GM12874 (cell line): ENCODE measurements around the gene PIGT.

Source experiments
- TF ChIP-seq, protein P1 (sequence below): IDR thresholded peaks from 2 replicates; pipeline ENCODE4 v1.5.1; 2011; ENCODE audit warnings: low read depth, mild to moderate bottlenecking, control low read depth, low read length, moderate library complexity; ENCODE audit not compliant: insufficient read depth

The PIGT gene

DNA sequence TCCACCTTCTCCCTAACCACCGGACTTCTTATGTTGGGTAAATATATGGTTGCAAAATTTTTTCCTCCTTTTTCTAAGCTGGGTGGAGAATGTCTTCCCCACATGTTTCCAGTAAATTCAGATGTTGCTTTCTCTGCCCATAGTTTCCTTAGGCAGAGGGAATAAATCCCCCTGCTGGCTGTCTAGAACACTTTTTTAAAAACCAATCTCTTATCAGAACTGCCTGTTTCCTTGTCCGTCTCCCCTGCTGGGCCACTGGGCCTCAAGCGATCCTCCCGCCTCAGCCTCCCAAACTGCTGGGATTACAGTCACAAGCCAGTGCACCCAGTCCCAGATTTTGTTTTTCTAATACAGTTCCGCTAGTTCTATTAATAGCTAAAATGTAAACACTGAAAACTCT is 43.7 kb downstream of the PIGT start:
- TF ChIP-seq, protein P1, sequence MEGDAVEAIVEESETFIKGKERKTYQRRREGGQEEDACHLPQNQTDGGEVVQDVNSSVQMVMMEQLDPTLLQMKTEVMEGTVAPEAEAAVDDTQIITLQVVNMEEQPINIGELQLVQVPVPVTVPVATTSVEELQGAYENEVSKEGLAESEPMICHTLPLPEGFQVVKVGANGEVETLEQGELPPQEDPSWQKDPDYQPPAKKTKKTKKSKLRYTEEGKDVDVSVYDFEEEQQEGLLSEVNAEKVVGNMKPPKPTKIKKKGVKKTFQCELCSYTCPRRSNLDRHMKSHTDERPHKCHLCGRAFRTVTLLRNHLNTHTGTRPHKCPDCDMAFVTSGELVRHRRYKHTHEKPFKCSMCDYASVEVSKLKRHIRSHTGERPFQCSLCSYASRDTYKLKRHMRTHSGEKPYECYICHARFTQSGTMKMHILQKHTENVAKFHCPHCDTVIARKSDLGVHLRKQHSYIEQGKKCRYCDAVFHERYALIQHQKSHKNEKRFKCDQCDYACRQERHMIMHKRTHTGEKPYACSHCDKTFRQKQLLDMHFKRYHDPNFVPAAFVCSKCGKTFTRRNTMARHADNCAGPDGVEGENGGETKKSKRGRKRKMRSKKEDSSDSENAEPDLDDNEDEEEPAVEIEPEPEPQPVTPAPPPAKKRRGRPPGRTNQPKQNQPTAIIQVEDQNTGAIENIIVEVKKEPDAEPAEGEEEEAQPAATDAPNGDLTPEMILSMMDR = 0 out of 2 replicates have a peak, but pooled peaks have one; percentile 18

DNA sequence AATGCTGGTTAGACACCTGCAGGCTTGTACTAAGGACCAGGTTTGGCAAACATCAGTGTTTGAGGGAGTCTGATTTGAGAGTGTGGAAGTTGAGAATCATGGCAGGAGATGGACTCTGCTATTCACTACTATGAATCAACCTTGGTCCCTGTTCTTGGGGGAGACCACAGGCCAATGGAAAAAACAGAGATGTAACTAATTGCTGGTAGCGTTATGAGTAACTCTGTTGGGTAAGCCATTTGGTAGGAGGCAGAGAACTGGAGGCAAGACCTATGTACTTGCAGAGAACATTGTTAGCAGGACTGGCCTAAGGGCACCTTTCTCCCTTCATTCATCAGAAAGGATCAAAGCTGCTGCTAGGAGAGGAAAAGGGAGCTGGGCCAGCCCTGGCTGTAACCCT is 45.3 kb downstream of the PIGT start:
- TF ChIP-seq, protein P1 = no peak

DNA sequence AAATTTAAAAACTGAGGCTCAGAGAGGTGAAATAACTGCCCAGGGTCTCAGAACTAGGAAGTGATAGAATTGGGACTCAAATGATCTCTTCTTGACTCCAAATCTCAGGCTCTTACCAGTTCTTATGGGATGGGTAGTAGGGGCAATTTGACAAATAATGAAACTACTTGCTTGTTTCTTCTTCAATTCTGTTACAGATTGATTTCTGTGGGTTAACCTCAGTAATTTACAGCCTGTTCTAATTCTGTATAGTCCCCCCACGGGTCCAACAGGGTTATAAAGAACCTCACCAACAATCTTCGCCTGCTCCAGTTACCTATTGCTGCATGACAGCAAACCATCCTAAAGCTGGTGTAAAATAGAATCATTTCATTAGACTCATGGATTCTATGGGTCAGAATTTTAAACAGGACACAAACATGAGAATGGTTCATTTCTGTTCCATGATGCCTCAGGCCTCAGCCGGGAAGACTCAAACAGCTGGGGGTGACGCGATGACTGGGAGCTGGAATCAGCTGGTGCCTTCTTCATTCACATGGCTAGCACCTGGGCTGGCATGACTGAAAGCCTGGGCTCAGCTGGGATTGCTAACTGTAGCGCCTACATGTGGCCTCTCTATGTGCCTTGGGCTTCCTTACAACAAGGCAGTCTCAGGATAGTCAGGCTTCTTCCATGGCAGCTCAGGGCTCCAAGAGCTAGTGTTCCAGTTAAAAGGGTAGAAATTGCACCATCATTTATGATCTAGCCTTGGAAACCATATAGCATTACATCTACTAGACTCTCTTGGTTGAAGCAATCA is 47.0 kb downstream of the PIGT start:
- TF ChIP-seq, protein P1 = no peak

DNA sequence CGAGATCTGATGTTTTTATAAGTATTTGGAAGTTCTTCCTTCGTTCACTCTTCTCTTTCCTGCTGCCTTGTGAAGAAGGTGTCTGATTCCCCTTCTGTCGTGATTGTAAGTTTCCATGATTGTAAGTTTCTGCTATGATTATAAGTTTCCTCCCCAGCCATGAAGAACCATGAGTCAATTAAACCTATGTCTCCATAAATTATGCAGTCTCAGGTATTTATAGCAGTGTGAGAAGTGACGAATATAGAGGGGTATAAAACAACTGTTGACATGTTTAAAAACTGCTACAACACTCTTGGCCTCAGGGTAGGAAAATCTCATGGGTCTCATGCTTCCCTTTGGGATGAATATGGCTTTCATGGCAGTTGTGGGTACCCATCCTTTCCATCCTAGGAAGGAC is 47.8 kb downstream of the PIGT start:
- TF ChIP-seq, protein P1 = no peak

DNA sequence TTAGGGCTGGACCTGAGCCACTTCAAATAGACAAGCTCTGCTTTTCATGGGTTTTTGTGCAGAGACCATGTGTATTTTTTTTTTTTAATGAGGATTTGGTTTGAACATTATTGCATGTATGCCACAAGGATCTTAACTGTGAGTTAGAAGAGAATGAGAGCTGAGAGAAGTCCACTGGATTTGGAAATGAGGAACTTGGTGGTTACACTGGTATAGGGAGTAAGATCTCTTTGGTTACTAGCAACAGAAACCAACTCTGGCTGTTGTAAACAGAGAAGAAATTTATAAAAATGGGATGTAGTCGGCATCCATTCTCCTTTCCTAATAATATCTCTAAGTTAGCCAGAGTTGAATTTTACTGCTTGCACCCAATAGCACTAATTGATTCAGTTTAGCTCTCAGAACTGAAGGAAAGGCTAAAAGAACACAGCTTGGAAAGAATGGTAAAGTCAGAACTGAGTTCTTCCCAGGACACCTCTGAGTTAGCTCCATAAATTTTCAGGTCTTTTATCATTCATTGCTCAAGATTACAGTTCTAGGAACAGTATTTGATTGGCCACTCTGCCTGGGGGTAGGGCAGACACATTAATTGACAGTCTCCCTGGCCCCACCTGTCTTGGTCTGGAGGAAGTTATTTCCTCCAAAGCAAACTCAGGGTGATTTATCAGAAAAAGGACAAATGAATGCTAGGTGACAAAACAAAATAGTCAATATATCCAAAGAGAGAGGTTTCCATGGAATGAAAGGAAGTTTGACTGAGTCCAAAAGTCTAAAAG is 49.7 kb downstream of the PIGT start:
- TF ChIP-seq, protein P1 = no peak

DNA sequence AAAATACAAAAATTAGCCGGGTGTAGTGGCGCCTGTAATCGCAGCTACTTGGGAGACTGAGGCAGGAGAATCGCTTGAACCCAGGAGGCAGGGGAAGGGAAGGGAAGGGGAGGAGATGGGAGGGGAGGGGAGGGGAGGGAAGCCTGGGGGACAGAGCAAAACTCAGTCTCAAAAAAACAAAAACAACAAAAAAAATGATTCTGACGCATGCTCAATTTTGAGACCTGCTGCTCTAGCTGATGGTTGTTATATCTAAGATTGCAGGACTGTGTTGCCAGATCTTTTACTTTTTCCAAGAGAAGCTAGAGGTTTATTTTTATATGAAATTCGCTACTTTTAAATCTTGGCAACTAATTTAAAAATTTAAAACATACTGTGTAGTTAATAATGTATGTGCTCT is 51.2 kb downstream of the PIGT start:
- TF ChIP-seq, protein P1 = no peak

DNA sequence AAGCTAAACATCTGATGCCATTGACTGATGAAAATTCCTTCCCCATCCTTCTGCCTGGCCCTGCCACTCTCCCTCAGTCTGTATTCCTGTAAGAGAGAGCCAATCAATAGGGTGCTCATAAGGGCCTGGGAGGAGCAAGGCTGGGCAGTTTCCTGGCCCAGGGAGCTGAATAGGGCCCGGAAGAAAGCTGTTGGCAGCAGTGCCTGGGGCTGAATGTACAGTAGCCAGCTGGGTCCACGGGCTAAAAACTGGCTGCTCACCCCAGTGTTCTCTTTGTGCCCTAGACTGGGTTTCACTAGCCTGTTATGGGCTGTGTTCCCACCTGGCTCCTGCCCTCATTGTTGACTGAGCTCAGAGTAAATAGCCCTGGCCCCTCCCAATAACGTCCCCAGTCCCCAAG is 51.9 kb downstream of the PIGT start:
- TF ChIP-seq, protein P1 = no peak
